SW 1271 (cell line): ENCODE data around the gene ZNRF4.
"Not testable (repeated sequence)": the region's sequence is repeated elsewhere in the genome, so short reads cannot be mapped to it uniquely, and the experiment has no call there.

Experiments used
- DNase-seq, 2 experiments: peaks; one replicate each; lab custom pipeline; 2025; lab: John Stamatoyannopoulos, UW

The ZNRF4 gene

DNA sequence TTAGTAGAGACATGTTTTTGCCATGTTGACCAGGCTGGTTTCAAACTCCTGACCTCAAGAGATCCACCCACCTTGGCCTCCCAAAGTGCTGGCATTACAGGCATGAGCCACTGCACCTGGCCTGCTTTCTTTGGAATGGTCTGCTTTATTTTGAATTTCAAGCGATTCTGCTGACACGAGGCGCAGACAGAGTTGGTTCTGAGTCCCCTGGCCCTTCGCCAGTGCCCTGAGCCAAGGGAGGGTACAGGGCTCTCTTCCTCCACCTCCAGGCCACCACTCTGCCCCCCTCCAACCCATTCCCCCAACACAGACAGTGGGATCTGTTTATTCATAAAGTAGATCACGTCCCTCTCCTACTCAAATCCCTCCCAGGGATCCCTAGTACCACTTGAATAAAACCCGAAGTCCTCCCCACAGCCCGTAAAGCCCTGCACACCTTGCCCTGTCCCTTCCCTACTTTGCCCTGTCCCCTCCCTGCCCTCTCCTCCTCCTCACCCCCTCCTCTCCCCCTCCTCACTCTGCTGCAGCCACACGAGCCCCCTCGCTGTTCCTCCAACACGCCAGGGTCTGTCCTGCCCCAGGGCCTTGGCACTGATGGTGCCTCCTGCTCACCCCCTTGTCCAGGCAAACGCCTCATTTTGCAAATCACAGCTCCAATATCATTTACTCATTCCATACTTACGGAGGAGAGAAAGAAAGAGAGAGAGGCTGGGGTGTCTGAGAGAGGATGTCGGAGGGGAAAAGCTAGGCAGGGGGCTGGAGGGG is 22.4 kb downstream of the ZNRF4 start:
- no peak for DNase-seq

DNA sequence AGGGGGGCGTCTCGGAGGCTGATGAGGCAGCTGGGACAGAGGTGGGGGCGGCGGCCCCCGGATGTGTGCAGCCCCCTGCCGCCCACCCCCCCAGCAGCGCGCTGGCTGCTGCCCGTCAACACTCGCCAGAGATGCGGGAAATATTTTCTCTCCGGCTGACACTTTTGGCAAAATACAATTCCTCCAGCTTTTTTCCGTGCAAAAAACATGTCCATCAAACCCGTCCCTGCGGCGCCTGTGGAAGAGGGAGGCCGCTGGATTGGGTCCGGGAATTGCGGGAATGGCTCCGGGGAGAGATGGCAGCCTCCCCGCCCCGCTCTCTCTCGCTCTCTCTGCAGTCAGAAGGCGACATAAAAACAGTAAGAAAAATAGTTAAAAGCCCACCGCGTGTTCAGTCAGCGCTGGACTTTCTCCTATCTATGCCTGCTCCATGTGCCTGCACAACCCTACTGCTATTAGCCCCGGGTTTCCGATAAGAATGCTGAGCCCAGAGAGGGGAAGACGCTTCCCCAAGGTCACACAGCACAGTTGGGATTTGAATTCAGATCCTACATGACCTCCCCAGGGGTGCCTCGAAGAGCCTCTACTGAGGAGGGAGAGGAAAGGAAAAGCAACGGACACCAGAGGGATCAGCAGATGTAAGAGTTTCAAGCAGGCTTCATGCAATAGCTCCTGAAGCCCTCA is 23.2 kb downstream of the ZNRF4 start:
- DNase-seq: no peak

DNA sequence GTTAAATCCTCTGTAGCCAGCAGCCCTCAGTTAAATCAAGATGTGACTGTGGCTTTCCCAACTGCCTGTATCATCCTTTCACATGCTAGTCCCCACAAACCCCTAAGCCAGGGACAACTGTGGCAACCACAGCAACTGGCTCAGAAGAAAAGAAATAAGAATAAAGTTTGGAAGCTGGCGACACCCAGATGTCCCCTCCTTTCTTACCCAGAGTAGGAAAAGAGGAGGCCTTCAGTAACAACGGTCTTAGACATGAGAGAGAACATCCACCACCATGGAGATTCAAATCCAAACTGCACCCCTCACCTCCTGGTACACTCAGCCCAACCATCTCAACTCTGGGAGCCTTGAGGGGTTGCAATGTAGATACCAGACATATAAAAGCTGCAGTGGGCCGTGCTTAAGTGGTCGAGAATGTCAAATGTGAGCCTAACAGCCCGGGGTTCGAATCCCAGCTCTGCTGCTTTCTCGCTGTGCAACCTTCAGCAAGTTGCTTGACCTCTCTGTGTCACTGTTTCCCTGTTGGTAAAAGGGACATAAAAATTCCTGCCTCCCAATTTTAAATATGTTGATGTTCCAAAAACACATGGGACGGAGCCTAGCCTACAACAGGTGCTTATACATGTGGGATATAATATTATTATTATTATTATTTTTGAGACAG is 23.8 kb downstream of the ZNRF4 start:
- DNase-seq: no peak

DNA sequence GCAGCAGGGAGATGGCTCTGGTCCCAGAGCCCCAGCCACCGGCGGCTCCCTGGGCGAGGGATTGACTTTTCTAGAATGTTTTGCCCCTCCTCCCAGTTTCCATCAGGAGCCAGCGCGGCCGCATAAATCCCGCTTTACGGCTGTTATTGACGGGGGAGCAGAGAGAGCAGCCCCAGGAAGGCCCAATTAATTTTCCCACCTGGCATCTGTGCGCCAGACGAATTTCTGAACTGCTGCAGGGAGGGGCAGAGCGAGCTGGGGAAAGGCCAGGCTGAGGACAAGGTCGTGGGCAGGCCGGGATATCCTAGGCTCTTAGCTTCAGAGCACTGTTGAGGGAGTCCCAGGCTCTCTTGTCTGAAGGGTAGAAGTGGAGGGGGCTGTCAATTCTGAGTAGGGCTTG is 24.7 kb downstream of the ZNRF4 start:
- DNase-seq: no peak

DNA sequence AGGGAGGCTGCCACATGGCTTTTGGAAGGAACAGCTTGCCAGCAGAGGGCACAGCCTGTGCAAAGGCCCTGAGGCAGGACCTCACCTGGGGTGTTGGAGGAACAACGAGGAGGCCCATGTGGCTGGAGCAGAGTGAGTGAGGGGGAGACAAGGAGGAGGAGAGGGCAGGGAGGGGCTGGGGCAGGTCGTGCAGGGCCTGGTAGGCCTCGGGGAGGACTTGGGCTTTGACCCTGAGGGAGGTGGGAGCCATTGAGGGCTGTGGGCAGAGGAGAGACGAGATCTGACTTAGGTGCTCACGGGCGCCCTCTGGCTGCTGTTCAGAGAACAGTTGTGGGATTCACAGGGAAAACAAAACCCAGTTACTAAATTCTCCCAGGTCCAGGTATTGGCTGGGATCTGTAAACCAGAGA is 25.2 kb downstream of the ZNRF4 start:
- DNase-seq: peak in 1 of 2 experiments; percentile 37

- no peak for DNase-seq
These were observed 26.7 kb downstream of the ZNRF4 start for GRCh38 chr19:5481957-5482356.

- no peak for DNase-seq
These were observed 29.4 kb downstream of the ZNRF4 start for GRCh38 chr19:5484398-5485285.

DNA sequence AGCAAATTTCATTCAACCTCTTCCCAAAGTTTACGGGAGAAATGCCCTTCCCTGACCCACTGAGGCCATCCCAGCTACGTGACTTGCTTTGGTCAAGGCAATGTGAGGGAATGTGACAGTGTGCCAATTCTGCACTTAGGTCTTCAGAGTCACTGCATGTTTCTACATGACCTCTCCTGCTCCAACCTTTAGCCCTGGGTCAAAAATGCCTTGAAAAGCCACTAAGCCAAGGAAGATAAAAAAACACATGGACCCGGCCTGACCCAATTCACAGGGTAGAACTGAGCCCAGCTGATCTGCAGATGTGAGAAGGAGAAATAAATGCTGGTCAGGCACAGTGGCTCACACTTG is 30.0 kb downstream of the ZNRF4 start:
- no peak for DNase-seq

GRCh38 chr19:5485658-5486057 is 30.4 kb downstream of the ZNRF4 start:
- DNase-seq: not testable (repeated sequence)

GRCh38 chr19:5487222-5487621 is 32.0 kb downstream of the ZNRF4 start:
- no peak for DNase-seq

- DNase-seq: no peak
These were observed 34.3 kb downstream of the ZNRF4 start for GRCh38 chr19:5489551-5489950.

- DNase-seq: no peak
These were observed 36.3 kb downstream of the ZNRF4 start for GRCh38 chr19:5491565-5491964.

DNA sequence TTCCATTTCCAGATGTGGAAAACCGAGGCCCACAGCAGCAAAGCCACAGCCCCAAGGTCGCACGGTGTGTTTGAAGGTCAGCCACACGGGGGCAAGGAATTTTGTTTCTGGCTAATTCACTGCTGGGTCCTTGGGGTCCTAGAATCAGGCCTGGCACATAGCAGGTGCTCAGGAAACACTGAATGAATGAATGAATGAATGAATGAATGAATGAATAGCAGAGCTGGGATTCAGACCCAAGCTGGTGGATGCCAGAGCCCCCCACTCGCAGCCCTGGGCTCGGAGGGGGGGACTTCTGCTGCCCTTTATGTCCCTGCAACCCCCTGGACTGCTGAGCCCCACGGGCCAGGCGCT is 37.0 kb downstream of the ZNRF4 start:
- no peak for DNase-seq

DNA sequence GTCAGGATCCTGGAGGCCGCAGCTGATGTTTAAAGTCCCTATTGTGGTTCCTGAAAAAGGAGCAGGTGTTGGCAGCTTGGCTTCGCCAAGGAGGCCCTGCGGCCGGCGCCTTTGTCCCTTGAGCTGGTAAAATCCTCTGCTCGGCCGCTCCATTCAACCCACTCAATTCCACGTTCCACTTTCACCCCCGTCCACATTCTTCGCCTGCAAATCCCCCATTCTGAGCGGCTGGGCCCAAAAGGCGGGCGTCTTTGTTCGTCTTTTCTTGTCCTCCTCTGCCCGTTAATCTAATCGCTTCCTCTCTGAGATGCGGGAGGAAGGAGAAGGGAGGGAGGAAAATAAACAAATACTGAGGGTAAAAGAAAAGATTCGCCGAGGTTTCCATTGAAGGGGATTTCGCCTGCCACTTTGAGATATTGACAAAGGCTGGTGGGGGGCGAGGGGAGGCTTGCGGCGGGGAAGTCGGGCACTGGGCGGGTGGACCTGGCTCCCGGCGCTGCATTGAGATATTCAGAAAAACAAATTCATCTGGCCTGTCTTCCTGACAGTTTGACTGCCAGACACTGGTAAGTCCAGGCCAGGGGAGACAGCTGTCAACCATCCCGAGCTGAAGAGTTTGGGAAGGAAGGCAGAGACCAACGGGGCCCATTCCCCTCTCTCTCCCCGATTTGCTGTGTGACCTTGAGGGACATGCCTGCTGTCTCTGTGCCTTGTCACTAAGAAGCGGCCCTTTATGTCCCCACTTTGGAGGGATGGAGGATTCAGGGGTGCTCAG is 37.6 kb downstream of the ZNRF4 start:
- DNase-seq: no peak

- no peak for DNase-seq
These were observed 39.6 kb downstream of the ZNRF4 start for GRCh38 chr19:5494773-5495172.

GRCh38 chr19:5495792-5496191 is 40.6 kb downstream of the ZNRF4 start:
- DNase-seq: no peak

DNA sequence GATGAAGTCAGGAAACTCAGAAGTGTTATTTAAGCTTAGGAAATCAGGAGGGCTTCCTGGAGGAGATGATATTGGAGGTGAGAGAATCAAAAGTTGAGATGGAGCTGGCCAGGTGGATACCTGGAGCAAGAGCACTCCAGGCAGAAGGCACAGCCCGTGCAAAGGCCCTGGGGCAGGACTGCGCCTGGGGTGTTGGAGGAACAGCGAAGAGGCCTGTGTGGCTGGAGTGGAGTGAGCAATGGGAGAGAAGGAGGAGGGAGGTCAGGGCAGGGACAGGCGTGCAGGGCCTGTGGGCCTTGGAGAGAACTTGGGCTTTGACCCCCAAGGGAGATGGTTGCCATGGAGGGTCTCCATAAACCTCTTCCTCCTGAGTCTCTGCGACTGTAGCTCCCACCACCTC is 42.1 kb downstream of the ZNRF4 start:
- no peak for DNase-seq

- DNase-seq: no peak
These were observed 43.8 kb downstream of the ZNRF4 start for GRCh38 chr19:5498830-5499550.

DNA sequence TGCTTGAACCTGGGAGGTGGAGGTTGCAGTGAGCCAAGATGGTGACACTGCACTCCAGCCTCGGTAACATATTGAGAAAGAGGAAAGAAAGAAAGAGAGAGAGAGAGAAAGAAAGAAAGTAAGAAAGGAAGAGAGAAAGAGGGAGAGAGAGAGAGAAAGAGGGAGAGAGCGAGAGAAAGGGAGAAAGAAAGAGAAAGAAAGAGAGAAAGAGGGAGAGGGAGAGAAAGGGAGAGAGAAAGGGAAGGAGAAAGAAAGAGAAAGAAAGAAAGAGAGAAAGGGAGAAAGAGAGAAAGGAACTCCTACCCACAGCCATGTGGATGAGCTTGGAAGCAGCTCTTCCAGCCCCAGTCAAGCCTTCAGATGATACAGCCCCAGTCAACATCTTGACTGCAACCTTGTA is 46.7 kb downstream of the ZNRF4 start:
- DNase-seq: no peak

GRCh38 chr19:5503598-5503997 is 48.4 kb downstream of the ZNRF4 start:
- DNase-seq: no peak

DNA sequence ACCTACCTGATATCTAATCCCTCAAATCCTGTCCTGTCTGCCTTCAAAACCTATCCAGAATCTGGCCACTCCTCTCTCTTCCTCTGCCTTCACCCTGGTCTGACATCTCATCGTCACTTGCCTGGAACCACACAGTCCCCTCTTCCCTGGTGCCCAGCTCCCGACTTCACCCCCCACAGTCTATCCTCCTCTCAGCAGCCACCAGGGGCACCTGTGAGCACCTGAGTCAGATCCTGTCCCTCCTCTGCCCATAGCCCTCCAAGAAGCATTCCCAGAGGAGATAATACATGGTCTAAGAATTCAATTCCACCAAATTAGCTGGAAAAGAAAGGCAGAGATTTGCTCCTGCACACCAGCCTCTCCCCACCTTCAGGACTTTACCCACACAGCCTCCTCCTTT is 48.9 kb downstream of the ZNRF4 start:
- DNase-seq: no peak
